Measurements from ENCODE around the gene ZDHHC22. TPM values are rescaled to one million over a fixed set of nuclear protein-coding genes. Genes with fewer than 3 reads are reported as not detected.

The ZDHHC22 gene
- not detected in 2 replicates for total RNA-seq

- Mint-ChIP-seq H3K4me3 (ENCODE audit: low read depth) (no peak within 1 kb of the TSS), H3K27me3 (ENCODE audit: low read depth) (peaks cover 65% of the 10 kb centered on the region), H3K27ac (no peak within 1 kb of the TSS), H3K4me1 (ENCODE audit: low read depth) (peaks cover 12% of the 10 kb centered on the region), H3K36me3 (ENCODE audit: low read depth) (no peaks in the 10 kb centered on the region), H3K9me3 (no peaks in the 10 kb centered on the region)
- intact Hi-C loops (cut with micrococcal nuclease): loop anchor here (10.0 kb wide), 1 partner anchor 767 kb away; the partner anchor contains the start of gene ESRRB
- DNase-seq (ENCODE audit: low spot score): no peak
Observed at GRCh38 chr14:77141214-77142004, at the start of gene ZDHHC22. Gene ZDHHC22 (minus strand): TSS chr14:77141791. CDS start chr14:77139738, 2,053 bp downstream.

GRCh38 chr14:77190977-77191376 is 49.4 kb upstream of the ZDHHC22 start:
- Mint-ChIP-seq H3K9me3 (no peaks in the 10 kb centered on the region), H3K4me1 (ENCODE audit: low read depth) (no peaks in the 10 kb centered on the region), H3K27ac (no peak overlapping the region), H3K27me3 (ENCODE audit: low read depth) (peaks cover 11% of the 10 kb centered on the region), H3K4me3 (ENCODE audit: low read depth) (no peak overlapping the region), H3K36me3 (ENCODE audit: low read depth) (no peaks in the 10 kb centered on the region)
- DNase-seq (ENCODE audit: low spot score): no peak
- intact Hi-C loops (cut with micrococcal nuclease): no loop called here

- Mint-ChIP-seq H3K4me3 (ENCODE audit: low read depth) (no peak overlapping the region), H3K27ac (no peak overlapping the region), H3K36me3 (ENCODE audit: low read depth) (no peaks in the 10 kb centered on the region), H3K4me1 (ENCODE audit: low read depth) (peaks cover 5% of the 10 kb centered on the region), H3K9me3 (no peaks in the 10 kb centered on the region), H3K27me3 (ENCODE audit: low read depth) (peaks cover 11% of the 10 kb centered on the region)
- intact Hi-C loops (cut with micrococcal nuclease): no loop called here
- no peak for DNase-seq (ENCODE audit: low spot score)
Observed at GRCh38 chr14:77189479-77189878, 47.9 kb upstream of the ZDHHC22 start.

GRCh38 chr14:77187649-77188012 is 46.0 kb upstream of the ZDHHC22 start:
- DNase-seq (ENCODE audit: low spot score): no peak
- H3K9me3 Mint-ChIP-seq: no peaks in the 10 kb centered on the region
- peaks cover 10% of the 10 kb centered on the region for H3K4me1 Mint-ChIP-seq (ENCODE audit: low read depth)
- H3K27ac Mint-ChIP-seq: no peak overlapping the region
- H3K4me3 Mint-ChIP-seq (ENCODE audit: low read depth): no peak overlapping the region
- no peaks in the 10 kb centered on the region for H3K36me3 Mint-ChIP-seq (ENCODE audit: low read depth)
- peaks cover 14% of the 10 kb centered on the region for H3K27me3 Mint-ChIP-seq (ENCODE audit: low read depth)
- intact Hi-C loops (cut with micrococcal nuclease): no loop called here

- peaks cover 10% of the 10 kb centered on the region for H3K4me1 Mint-ChIP-seq (ENCODE audit: low read depth)
- H3K36me3 Mint-ChIP-seq (ENCODE audit: low read depth): no peaks in the 10 kb centered on the region
- H3K27ac Mint-ChIP-seq: no peak overlapping the region
- DNase-seq (ENCODE audit: low spot score): no peak
- H3K9me3 Mint-ChIP-seq: no peaks in the 10 kb centered on the region
- intact Hi-C loops (cut with micrococcal nuclease): no loop called here
- H3K27me3 Mint-ChIP-seq (ENCODE audit: low read depth): peaks cover 16% of the 10 kb centered on the region
- H3K4me3 Mint-ChIP-seq (ENCODE audit: low read depth): no peak overlapping the region
Observed at GRCh38 chr14:77186911-77187648, 45.5 kb upstream of the ZDHHC22 start.

GRCh38 chr14:77185093-77185465 is 43.5 kb upstream of the ZDHHC22 start:
- intact Hi-C loops (cut with micrococcal nuclease): no loop called here
- Mint-ChIP-seq H3K4me3 (ENCODE audit: low read depth) (no peak overlapping the region), H3K27ac (no peak overlapping the region), H3K36me3 (ENCODE audit: low read depth) (no peaks in the 10 kb centered on the region), H3K4me1 (ENCODE audit: low read depth) (peaks cover 14% of the 10 kb centered on the region), H3K9me3 (no peaks in the 10 kb centered on the region), H3K27me3 (ENCODE audit: low read depth) (peaks cover 17% of the 10 kb centered on the region)
- DNase-seq (ENCODE audit: low spot score): no peak

GRCh38 chr14:77184396-77185092 is 43.0 kb upstream of the ZDHHC22 start:
- DNase-seq (ENCODE audit: low spot score): no peak
- H3K36me3 Mint-ChIP-seq (ENCODE audit: low read depth): no peaks in the 10 kb centered on the region
- H3K27me3 Mint-ChIP-seq (ENCODE audit: low read depth): peaks cover 19% of the 10 kb centered on the region
- H3K27ac Mint-ChIP-seq: no peak overlapping the region
- H3K4me1 Mint-ChIP-seq (ENCODE audit: low read depth): peaks cover 14% of the 10 kb centered on the region
- H3K9me3 Mint-ChIP-seq: no peaks in the 10 kb centered on the region
- H3K4me3 Mint-ChIP-seq (ENCODE audit: low read depth): no peak overlapping the region
- intact Hi-C loops (cut with micrococcal nuclease): no loop called here

- Mint-ChIP-seq H3K27ac (no peak overlapping the region), H3K36me3 (ENCODE audit: low read depth) (no peaks in the 10 kb centered on the region), H3K9me3 (no peaks in the 10 kb centered on the region), H3K4me3 (ENCODE audit: low read depth) (no peak overlapping the region), H3K4me1 (ENCODE audit: low read depth) (peaks cover 14% of the 10 kb centered on the region), H3K27me3 (ENCODE audit: low read depth) (peaks cover 16% of the 10 kb centered on the region)
- DNase-seq (ENCODE audit: low spot score): no peak
- intact Hi-C loops (cut with micrococcal nuclease): no loop called here
Observed at GRCh38 chr14:77183896-77184295, 42.3 kb upstream of the ZDHHC22 start.

GRCh38 chr14:77181603-77182437 is 40.2 kb upstream of the ZDHHC22 start, which contains the start of gene TMEM63C:
Gene TMEM63C (plus strand): TSS chr14:77181798. CDS start chr14:77218814, 37,016 bp downstream.
- no peaks in the 10 kb centered on the region for H3K36me3 Mint-ChIP-seq (ENCODE audit: low read depth)
- peaks cover 18% of the 10 kb centered on the region for H3K27me3 Mint-ChIP-seq (ENCODE audit: low read depth)
- H3K4me1 Mint-ChIP-seq (ENCODE audit: low read depth): peaks cover 14% of the 10 kb centered on the region
- DNase-seq (ENCODE audit: low spot score): peak; percentile 38
- H3K27ac Mint-ChIP-seq: no peak within 1 kb of the TSS
- intact Hi-C loops (cut with micrococcal nuclease): no loop called here
- H3K9me3 Mint-ChIP-seq: no peaks in the 10 kb centered on the region
- H3K4me3 Mint-ChIP-seq (ENCODE audit: low read depth): peak within 1 kb of the TSS; percentile 66

- no peak overlapping the region for H3K27ac Mint-ChIP-seq
- intact Hi-C loops (cut with micrococcal nuclease): no loop called here
Observed at GRCh38 chr14:77180726-77181602, 39.4 kb upstream of the ZDHHC22 start.

GRCh38 chr14:77178656-77179055 is 37.1 kb upstream of the ZDHHC22 start:
- Mint-ChIP-seq H3K27me3 (ENCODE audit: low read depth) (peaks cover 20% of the 10 kb centered on the region), H3K9me3 (no peaks in the 10 kb centered on the region), H3K27ac (no peak overlapping the region), H3K4me1 (ENCODE audit: low read depth) (peaks cover 5% of the 10 kb centered on the region), H3K36me3 (ENCODE audit: low read depth) (no peaks in the 10 kb centered on the region), H3K4me3 (ENCODE audit: low read depth) (no peak overlapping the region)
- DNase-seq (ENCODE audit: low spot score): no peak
- intact Hi-C loops (cut with micrococcal nuclease): no loop called here

More at GRCh38 chr14:77180726-77181602, 39.4 kb upstream of the ZDHHC22 start:
- Mint-ChIP-seq H3K4me3 (ENCODE audit: low read depth) (peak overlapping the region; percentile 66), H3K4me1 (ENCODE audit: low read depth) (peaks cover 14% of the 10 kb centered on the region), H3K36me3 (ENCODE audit: low read depth) (no peaks in the 10 kb centered on the region), H3K9me3 (no peaks in the 10 kb centered on the region), H3K27me3 (ENCODE audit: low read depth) (peaks cover 20% of the 10 kb centered on the region)
- DNase-seq (ENCODE audit: low spot score): no peak
